T follicular helper cell (primary cell): ENCODE data around the gene GNPAT.
"Not testable (repeated sequence)": the region's sequence is repeated elsewhere in the genome, so short reads cannot be mapped to it uniquely, and the experiment has no call there.

Experiments
- DNase-seq: peaks from one replicate; pipeline ENCODE4 v3.0.0-alpha.2; 2020; ENCODE audit warnings: low read depth
- total RNA-seq, 2 experiments: gene quantifications; one replicate each; lab custom pipeline; 2026; lab: John Stamatoyannopoulos, UW

Gene GNPAT
- 82.6 to 85.2 reads per million in 2 experiments for total RNA-seq

GRCh38 chr1:231240883-231241735, at the start of gene GNPAT:
GNPAT (plus strand) TSS chr1:231241212; CDS start chr1:231241379, 167 bp downstream.
- peak; percentile 87 for DNase-seq

GRCh38 chr1:231192620-231193163, 48.3 kb upstream of the GNPAT start:
- DNase-seq = no peak

GRCh38 chr1:231193710-231194340, 47.2 kb upstream of the GNPAT start:
- no peak for DNase-seq

- DNase-seq = no peak
Measured at GRCh38 chr1:231194476-231194842, 46.6 kb upstream of the GNPAT start.

GRCh38 chr1:231194843-231195516, 46.0 kb upstream of the GNPAT start:
- DNase-seq = no peak

GRCh38 chr1:231196307-231196706, 44.7 kb upstream of the GNPAT start:
- DNase-seq = no peak

- no peak for DNase-seq
Measured at GRCh38 chr1:231196728-231197127, 44.3 kb upstream of the GNPAT start.

GRCh38 chr1:231199868-231200267, 41.1 kb upstream of the GNPAT start:
- DNase-seq = no peak

- no peak for DNase-seq
Measured at GRCh38 chr1:231200388-231201031, 40.5 kb upstream of the GNPAT start.

- DNase-seq = no peak
Measured at GRCh38 chr1:231201375-231201978, 39.5 kb upstream of the GNPAT start.

GRCh38 chr1:231201979-231202633, 38.9 kb upstream of the GNPAT start:
- DNase-seq = no peak

GRCh38 chr1:231203259-231204057, 37.6 kb upstream of the GNPAT start:
- no peak for DNase-seq

- no peak for DNase-seq
Measured at GRCh38 chr1:231206856-231207255, 34.2 kb upstream of the GNPAT start.

GRCh38 chr1:231207437-231207836, 33.6 kb upstream of the GNPAT start:
- DNase-seq = no peak

- no peak for DNase-seq
Measured at GRCh38 chr1:231208980-231209379, 32.0 kb upstream of the GNPAT start.

GRCh38 chr1:231209531-231209930, 31.5 kb upstream of the GNPAT start:
- DNase-seq = no peak

GRCh38 chr1:231210126-231210525, 30.9 kb upstream of the GNPAT start:
- DNase-seq = no peak

GRCh38 chr1:231211005-231211857, 29.8 kb upstream of the GNPAT start:
- DNase-seq = peak; percentile 75

- not testable (repeated sequence) for DNase-seq
Measured at GRCh38 chr1:231212301-231212700, 28.7 kb upstream of the GNPAT start.
